ENCODE measurements around the gene SDC3.

Gene SDC3

GRCh38 chr1:30927448-30927847 lies 18.9 kb upstream of the SDC3 start:
- DNase-seq: no peak

GRCh38 chr1:30923597-30923996 lies 15.0 kb upstream of the SDC3 start:
- no peak for DNase-seq

GRCh38 chr1:30920827-30921226 lies 12.3 kb upstream of the SDC3 start:
- DNase-seq: peak; percentile 23

- peak; percentile 43 for DNase-seq
Observed at GRCh38 chr1:30919025-30919881, 10.7 kb upstream of the SDC3 start.

GRCh38 chr1:30916296-30916695 lies 7.7 kb upstream of the SDC3 start:
- DNase-seq: peak; percentile 23

- peak; percentile 34 for DNase-seq
Observed at GRCh38 chr1:30915491-30916230, 7.1 kb upstream of the SDC3 start.

GRCh38 chr1:30914931-30915330 lies 6.4 kb upstream of the SDC3 start:
- peak; percentile 35 for DNase-seq

- peak; percentile 12 for DNase-seq
Observed at GRCh38 chr1:30914587-30914922, 6.0 kb upstream of the SDC3 start.

GRCh38 chr1:30912913-30913652 lies 4.5 kb upstream of the SDC3 start:
- peak; percentile 47 for DNase-seq

GRCh38 chr1:30912224-30912623 lies 3.7 kb upstream of the SDC3 start:
- no peak for DNase-seq

GRCh38 chr1:30911059-30911954 lies 2.7 kb upstream of the SDC3 start:
- peak; percentile 90 for DNase-seq

- peak; percentile 42 for DNase-seq
Observed at GRCh38 chr1:30909365-30910068, 959 bp upstream of the SDC3 start.

- DNase-seq: no peak
Observed at GRCh38 chr1:30908316-30908695, 252 bp downstream of the SDC3 start.

- peak; percentile 50 for DNase-seq
Observed at GRCh38 chr1:30907481-30908315, 860 bp downstream of the SDC3 start.

- peak; percentile 42 for DNase-seq
Observed at GRCh38 chr1:30906631-30907441, 1.7 kb downstream of the SDC3 start.

GRCh38 chr1:30905916-30906620 lies 2.5 kb downstream of the SDC3 start:
- peak; percentile 34 for DNase-seq

- DNase-seq: peak; percentile 30
Observed at GRCh38 chr1:30905403-30905802, 3.2 kb downstream of the SDC3 start.

- DNase-seq: peak; percentile 36
Observed at GRCh38 chr1:30904962-30905335, 3.6 kb downstream of the SDC3 start.

Data from right forelimb (tissue), 1 donor.